Regular cardiac myocyte (primary cell): ENCODE results near the gene ARID5B. TPM values are rescaled to one million over a fixed set of nuclear protein-coding genes. Genes with fewer than 3 reads are reported as not detected.

Experiments used
- total RNA-seq: library from RNA; depleted of rRNA; stranded (reverse); fragments of >200 nt; gene quantifications from 2 replicates; pipeline ENCODE4 v1.2.3, GENCODE V29; 2014

Gene ARID5B, protein sequence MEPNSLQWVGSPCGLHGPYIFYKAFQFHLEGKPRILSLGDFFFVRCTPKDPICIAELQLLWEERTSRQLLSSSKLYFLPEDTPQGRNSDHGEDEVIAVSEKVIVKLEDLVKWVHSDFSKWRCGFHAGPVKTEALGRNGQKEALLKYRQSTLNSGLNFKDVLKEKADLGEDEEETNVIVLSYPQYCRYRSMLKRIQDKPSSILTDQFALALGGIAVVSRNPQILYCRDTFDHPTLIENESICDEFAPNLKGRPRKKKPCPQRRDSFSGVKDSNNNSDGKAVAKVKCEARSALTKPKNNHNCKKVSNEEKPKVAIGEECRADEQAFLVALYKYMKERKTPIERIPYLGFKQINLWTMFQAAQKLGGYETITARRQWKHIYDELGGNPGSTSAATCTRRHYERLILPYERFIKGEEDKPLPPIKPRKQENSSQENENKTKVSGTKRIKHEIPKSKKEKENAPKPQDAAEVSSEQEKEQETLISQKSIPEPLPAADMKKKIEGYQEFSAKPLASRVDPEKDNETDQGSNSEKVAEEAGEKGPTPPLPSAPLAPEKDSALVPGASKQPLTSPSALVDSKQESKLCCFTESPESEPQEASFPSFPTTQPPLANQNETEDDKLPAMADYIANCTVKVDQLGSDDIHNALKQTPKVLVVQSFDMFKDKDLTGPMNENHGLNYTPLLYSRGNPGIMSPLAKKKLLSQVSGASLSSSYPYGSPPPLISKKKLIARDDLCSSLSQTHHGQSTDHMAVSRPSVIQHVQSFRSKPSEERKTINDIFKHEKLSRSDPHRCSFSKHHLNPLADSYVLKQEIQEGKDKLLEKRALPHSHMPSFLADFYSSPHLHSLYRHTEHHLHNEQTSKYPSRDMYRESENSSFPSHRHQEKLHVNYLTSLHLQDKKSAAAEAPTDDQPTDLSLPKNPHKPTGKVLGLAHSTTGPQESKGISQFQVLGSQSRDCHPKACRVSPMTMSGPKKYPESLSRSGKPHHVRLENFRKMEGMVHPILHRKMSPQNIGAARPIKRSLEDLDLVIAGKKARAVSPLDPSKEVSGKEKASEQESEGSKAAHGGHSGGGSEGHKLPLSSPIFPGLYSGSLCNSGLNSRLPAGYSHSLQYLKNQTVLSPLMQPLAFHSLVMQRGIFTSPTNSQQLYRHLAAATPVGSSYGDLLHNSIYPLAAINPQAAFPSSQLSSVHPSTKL
- 18.6 and 40.3 TPM in 2 replicates for total RNA-seq

DNA sequence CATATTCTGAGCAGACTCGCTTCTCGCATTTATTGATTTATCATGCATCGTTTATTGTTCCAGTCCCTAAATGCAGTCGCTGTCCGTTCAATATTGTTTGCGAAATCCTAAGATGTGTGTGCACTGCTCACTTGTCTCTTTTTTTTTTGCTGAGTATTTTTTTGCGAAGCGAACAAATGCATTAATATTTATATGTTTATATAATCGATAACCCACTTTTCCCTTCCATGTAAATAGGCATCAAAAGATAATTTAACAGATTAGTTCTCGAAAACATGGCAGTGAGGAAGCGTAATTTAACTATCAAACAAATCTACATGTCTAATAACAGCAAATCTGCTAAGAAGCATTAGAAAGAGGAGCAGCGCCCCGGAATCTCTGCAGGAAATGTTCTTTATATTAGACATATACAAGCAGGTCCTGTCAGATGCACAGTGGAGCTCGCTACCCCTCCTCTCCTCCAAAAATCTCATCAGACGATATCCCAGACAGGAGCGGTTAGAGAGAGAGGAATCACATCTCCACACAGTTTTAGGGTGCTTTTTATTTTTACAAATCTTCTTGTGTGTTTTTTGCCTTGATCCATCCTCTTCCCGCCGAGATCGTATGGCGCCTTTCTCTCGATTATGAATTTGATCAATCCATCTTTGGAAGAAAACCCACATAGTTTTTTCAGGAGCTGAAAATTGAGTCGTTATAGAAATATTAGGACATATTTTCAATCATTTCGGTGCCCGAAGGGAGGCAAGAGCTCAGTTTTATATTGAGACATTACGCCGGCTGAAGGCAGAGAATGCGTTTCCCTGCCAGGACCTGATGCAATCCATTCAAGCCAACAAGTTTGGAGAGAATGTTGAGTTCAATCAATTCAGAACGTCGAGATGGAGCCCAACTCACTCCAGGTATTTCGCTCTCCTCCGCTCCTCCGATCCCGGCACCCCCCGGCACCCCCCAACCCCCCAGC, at the start of gene ARID5B:
Gene ARID5B (plus strand): TSS at position 871 of the 964 bp plus-strand sequence. CDS start 11 bp downstream, at position 882.

Other genes starting within 250 kb of the ARID5B start
- 0.28 TPM in 1 of 2 replicates, not detected in the other for gene CABCOCO1, start 238.8 kb upstream of the ARID5B start, total RNA-seq